ENCODE results near the gene PLK2.

PLK2 gene

DNA sequence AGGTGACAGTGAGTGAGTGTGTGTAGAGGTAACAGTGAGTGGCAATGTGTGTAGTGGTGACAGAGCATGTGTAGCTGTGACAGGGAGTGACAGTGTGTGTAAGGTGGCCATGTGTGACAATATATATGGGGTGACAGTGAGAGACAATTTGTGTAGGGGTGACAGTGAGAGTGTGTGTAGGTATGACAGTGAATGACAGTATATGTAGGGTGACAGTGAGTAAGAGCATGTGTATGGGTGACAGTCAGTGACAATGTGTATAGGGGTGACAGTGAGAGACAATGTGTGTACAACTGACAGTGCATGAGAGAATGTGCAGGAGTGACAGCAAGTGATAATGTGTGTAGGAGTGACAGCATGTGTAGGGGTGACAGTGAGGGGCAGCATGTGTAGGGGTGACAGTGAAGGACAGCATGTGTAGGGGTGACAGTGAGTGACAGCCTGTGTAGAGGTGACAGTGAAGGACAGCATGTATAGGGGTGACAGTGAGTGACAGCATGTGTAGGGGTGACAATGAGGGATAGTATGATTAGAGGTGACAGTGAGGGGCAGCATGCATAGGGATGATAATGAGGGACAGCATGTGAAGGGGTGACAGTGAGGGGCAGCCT, 21.3 kb upstream of the PLK2 start:
- DNase-seq (ENCODE audit: low read depth, low spot score), result no peak

DNA sequence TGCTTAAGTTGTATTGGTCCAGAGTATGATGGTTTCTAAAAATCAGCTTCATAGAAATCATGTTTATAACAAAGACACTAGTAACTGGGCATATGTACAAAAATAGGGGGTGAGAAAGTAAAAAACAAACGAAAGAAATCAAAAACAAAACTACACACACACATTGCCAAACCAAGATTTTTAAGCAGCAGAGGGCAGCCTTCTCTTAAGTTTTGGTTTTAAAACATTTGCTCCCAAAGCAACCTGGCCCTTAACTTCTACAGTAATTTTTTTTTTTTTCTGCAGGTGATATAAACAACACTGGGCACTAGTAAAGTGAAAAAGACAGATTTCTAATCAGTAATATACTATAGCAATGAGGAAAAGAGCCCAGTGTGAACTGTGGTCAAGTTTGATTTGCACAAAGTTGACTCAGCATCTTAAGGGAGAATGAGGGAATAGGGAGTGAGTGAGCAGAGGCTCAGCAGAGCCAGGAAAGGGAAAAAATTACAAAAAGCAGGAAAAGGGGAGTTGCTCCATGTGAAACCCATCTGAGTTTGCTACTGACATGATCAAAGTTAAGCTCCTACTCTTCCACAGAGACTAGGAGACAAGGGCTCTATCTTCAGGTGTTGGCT, 18.0 kb upstream of the PLK2 start:
- DNase-seq (ENCODE audit: low read depth, low spot score), result no peak

DNA sequence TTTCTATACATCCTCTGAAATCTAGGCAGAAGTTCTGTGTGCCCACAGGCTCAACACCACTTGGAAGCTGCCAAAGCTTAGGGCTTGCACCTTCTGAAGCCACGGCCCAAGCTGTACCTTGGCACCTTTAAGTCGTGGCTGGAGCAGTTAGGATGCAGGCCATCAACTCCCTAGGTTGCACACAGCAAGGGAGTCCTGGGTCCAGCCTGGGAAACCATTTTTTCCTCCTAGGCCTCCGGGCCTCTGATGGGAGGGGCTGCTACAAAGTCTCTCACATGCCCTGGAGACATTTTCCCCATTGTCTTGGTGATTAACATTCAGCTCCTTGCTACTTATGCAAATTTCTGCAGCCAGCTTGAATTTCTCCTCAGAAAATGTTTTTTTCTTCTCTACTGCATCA, 15.5 kb upstream of the PLK2 start:
- no peak for DNase-seq (ENCODE audit: low read depth, low spot score)

DNA sequence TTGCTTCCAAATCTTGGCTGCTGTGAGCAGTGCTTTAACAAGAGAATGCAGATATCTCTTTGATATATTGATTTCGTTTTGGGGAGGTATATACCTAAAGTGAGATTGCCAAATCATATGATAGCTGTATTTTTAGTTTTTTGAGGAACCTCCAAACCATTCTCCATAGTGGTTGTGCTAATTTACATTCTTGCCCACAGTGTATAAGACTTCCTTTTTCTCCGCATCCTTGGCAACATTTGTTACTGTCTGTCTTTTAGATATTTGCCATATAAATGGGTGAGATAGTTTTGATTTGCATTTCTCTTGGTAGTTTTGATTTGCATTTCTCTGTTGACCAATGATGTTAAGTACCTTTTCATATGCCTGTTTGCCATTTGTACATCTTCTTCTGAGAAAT, 10.0 kb upstream of the PLK2 start:
- DNase-seq (ENCODE audit: low read depth, low spot score), result no peak

DNA sequence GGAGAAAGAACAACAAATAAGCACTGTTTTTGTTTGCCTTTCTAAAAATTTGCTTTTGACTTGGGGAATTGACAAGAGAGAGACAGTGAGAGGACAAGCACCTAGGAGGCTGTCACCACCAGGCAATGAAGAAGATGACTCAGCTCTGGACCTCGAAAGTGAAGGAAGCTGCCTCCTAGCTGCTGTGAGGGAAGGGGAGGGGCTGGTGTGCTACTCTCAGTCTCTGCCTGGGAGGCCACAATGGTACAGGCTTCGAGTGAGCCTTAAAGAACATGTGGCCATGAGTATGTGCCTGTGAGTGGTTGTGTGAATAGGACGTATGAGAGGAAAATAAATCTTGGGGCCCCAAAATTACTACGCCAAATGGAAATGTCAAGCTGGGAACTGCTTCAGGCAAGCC, 7.1 kb upstream of the PLK2 start:
- no peak for DNase-seq (ENCODE audit: low read depth, low spot score)

DNA sequence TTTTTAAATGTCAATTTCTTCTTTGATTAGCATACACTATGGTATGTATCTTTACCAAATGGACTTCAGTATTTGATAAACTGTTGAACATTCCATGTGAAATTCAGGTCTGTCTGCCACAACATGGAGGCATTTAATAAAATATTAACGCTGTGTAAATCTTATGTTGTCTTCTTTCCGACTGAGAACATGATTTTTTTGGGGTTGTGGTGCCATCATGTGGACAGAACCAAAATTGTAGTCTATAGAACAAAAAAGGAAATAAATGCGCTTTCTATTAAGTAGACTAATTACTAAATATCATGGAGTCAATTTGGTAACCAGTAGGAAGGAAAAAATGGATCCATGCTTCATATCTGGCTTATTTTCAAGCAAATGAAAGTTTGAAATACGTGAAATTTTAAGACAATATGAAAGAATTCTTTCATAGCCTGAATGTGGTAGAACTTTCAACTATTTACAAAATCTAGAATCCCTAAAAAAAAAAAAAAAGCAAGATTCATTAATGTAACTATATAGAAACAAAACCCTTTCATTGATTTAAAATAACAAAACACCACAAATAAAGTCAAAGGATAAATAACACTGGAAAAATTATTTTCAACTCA, 2.8 kb upstream of the PLK2 start:
- no peak for DNase-seq (ENCODE audit: low read depth, low spot score)

DNA sequence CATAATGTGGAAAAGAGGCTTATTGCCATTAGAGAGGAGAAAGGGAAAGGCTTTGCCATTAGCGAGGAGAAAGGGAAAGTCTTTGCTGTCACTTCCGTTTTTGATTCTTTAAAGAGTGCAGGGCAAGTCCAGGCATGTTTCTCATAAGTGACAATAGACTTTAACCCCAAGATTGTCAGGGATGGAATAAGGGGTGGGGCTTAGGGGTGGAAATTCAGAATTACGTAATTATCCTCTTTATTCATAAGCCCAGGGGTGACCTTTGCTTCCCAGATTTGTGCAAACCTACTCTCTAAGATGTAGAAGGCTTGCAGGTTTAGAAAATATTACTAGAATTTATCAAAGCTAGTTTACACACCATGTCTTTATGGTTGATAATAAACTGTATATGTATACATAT, 2.3 kb upstream of the PLK2 start:
- DNase-seq (ENCODE audit: low read depth, low spot score), result no peak

DNA sequence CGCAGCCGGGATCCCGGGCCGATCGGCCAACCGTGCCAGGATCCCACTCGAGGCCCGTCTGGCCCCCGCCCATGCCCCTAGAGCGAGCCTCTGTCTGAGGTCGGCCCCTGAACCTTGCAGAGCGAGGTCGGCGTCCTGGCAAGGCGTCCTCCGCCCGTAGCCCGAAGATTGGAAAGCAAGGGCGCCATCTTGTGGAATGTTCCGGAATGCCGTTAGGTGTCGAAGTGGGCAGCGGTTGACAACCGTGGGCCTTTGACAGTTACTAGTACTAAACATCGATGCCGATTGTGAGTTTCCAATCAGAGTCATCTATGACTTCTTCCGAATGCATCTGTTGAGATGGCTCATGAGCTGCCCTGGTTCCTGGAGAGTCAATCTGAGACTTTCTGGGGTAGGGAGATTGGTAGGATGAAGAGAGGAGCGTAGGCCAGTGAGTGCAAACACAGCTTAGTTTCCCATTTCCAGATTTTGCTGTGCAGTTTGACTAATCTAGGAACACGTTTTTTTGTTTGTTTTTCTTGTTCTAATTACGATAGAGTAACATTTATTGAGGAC, 923 bp upstream of the PLK2 start:
- DNase-seq (ENCODE audit: low read depth, low spot score), result peak; percentile 82

DNA sequence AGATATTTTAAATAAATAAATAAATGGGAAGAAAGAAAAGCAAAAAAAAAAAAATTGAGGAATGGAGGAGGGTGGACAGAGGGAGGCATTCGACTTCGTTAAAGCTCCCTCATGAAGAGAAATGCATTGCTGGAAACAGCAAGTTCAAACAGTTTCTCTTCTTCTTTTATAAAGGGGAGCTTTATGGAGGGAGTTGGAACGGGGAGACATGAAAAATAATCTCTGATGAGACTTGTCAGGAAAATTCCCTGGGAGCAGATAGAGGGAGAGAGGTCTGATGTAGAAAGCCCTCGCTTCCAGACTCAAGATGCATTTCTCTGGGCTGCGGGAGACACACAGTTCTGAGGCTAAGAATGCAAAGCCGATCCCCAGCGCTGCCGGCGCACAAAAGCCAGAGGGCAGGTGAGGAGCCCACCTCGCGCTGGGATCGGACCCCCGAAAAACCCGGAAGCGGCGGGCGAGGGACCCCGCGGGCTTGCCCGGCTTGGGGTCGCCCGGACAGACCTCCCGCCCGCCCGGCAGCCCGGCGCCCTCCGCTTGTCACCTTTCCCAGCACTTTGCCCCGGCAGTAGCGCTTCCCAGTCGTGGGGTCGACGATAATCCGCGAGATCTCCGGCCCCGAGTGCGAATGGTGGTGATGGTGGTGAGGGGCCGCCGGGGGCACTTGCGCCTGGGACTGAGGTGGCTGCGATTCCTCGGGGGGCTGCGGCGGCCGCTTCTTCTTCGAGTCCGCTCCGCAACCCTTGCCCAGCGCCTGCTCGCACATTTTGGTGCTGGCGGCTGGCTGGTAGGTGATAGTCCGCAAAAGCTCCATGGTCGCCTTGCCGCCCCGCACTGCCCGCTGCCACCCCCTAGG, 512 bp downstream of the PLK2 start:
- DNase-seq (ENCODE audit: low read depth, low spot score), result no peak

DNA sequence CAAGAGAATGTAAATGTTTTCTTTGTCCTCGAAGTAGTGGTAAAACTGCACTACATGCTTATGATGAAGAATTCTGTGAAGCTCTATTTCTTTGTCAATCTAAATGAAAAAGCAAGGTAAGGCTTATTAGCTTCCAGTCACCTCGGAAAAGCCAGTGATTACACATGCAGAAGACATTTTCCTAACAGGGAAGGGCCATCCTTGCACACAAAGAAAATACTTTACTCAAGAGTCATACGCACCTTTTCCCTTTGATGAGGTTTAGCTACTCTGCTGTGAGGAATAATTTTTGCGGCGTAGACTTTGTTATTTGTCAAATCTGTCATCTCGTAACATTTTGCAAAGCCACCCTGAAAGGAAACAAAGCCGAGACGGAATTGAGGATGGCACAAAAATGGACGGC, 1.1 kb downstream of the PLK2 start:
- DNase-seq (ENCODE audit: low read depth, low spot score), result no peak

DNA sequence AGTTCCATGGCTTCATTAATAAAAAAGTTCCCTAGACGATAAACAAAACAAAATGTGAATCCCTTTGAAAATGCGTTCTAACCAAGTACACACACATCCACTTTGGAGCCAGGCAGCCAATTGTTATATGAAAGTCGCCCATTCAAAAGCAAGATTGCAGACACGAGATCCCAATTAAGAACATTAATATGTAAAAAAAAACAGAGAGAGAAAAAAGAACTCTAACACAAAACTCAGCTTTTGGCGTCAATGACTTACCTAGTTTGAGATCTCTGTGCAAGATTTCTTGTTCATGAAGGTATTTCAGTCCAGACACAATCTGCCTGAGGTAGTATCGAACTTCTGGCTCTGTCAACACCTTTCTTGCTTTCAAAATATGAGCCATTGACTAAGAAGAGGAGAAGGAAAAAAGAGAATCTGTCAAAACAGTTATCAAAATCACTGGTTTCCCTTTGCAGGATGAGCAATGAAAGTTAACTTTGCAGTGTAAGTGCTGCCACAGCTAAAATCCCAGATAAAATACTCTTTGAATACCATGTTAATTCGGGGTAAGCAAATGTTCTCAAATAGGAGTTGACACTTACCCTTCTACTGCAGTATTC, 1.6 kb downstream of the PLK2 start:
- no peak for DNase-seq (ENCODE audit: low read depth, low spot score)

DNA sequence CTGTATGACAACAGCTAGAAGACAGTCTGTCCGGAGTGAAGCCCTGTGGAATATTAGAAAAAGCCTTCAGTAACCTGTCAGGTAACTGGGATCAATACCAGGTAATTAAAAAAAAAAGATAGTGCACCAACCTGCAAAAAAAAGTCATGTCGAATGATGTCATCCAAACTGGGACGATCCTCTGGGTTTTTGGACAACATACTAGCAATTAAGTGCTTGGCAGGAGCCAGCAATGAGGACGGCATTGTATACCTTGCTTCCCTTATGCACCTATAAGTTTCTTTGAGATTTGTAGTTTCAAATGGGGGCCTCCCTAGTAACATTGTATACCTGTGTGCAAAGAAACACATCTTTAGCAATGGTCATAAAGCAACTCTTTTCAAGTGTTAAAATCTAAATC, 2.8 kb downstream of the PLK2 start:
- DNase-seq (ENCODE audit: low read depth, low spot score), result no peak

DNA sequence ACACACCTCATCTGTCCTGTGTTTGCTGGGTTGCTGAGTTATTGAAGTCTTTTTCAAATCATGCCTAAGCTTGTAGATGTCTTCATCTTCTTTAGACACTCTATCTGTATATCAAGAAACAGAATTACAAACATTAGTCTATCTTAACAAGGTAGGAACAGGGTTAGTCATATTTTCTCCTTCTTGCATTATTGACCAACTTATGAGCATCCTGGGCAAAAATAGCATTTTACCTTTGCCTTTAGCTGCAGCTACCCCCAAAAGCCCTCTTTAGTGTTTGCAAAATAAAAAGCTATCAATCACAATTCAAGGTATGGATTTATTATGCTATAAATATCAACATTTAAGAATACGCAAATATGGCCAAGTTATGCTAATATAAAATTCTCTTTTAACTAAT, 3.4 kb downstream of the PLK2 start:
- DNase-seq (ENCODE audit: low read depth, low spot score), result no peak

DNA sequence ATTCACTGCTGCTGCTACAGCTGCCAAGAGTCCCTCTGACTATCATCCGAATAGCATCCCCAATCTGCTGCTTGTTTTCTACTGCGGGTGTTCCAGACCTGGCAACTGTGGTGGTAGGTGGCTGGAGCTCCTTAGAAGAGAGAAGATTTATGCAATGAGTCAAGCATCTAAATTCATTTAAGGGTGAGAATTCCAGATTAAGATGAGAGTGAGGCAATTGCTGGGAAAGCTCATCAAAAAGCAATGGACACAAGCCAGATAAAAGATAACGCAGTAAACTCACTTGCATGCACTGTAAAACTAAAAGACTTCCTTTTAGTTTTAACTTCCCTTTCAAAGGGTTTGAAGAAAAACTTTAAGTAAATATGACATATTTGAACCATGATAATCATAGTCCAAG, 3.9 kb downstream of the PLK2 start:
- DNase-seq (ENCODE audit: low read depth, low spot score), result no peak

DNA sequence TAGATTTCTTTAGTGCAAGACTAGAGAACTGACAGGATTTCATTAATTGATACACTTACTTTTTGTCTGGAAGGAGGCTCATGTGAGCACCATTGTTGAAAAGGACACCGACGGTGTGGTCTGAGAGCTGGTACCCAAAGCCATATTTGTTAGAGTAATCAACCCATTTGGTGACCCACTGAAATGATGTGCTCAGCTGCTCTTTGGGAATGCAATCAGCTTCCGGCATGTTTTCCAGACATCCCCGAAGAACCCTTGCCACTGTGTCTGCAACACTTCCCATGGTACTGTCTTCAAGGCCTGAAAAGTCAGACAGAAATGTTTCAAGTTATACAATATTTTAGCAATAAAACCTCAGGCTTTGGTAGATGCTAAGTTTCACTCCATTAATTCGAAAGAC, 4.4 kb downstream of the PLK2 start:
- no peak for DNase-seq (ENCODE audit: low read depth, low spot score)

DNA sequence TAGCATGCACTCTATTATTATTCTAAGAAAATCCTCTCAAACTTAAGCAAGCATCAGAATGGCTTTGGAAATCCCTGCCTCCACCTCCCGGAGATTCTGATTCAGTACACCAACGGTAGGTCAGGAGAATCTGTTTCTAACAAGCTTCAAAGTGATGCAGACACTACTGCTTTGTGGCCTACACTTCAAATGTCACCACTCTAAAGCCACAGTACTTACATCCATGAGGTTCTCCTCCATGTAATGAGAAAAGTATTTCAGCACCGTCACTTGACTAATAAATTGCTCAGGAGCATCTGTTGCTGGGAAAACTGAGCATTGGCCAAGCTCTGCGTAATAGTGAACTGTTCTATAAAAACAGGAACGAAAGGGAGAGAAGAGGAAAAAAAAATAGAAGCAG, 4.8 kb downstream of the PLK2 start:
- no peak for DNase-seq (ENCODE audit: low read depth, low spot score)

DNA sequence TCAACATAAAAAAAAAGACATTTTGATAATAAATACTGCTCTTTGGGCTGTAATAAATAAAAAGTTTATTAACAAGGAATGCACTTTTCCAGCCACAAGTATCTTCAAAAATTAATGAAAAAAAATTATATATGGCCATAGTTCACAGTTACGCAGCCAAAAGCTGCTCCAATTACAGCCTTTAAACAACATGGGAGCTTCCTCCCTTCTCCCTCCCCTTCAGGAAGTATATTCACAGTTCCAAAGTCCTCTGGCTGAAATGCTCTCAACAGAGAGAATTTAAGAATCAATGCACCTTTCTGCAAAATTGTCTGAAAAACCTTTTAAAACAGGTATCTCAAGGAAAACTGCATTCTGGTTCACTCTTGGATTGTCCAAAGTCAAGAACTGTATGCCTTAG, 5.9 kb downstream of the PLK2 start:
- no peak for DNase-seq (ENCODE audit: low read depth, low spot score)

DNA sequence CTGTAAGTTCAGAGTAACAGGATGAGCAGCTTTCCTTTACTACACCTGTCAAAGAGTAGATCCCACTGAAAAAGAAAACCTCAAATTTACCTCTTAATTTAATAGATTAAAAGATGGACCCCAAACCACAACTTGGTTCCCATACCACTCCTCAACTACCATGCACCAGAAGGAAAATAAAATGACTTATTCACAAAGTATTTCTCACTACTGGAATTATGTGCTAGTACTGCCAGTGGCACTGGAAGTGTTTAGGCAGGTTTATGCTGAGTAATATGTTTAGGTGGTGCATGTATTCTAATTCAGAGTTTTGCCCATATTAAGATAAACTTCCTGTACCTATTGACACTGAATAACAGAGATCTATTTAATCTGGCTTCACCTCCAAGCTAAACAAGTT, 6.6 kb downstream of the PLK2 start:
- no peak for DNase-seq (ENCODE audit: low read depth, low spot score)

DNA sequence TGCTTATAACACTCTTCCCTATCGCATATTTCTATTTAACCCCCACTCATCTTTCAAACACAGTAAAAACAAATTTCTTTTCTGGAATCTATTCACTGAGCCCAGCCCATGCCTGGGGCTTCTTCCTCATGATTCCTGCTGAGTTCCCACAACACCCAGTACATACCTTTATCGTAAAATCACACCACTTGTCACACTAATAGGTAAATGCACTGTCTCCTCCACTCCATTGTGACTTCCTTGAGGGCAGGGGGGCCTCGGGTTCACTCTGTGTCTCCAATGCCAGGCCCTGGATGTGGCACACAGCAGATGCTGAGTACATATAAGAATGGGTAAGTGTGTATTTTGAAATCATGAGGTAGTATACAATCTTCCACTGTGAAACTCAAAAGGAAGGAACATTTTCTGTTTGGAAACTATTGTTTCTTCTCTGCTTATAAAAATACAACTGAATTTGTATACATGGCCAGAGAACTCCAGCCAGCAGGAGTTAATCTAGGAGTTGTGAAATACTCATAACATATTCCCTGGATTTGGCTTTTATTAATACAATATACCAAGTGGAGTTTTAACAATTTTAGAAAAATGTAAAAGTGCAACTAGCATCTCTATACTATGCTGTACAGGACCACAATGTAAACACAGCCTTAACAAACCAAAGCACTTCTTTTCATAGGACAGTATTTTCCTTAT, 7.2 kb downstream of the PLK2 start:
- DNase-seq (ENCODE audit: low read depth, low spot score), result no peak

DNA sequence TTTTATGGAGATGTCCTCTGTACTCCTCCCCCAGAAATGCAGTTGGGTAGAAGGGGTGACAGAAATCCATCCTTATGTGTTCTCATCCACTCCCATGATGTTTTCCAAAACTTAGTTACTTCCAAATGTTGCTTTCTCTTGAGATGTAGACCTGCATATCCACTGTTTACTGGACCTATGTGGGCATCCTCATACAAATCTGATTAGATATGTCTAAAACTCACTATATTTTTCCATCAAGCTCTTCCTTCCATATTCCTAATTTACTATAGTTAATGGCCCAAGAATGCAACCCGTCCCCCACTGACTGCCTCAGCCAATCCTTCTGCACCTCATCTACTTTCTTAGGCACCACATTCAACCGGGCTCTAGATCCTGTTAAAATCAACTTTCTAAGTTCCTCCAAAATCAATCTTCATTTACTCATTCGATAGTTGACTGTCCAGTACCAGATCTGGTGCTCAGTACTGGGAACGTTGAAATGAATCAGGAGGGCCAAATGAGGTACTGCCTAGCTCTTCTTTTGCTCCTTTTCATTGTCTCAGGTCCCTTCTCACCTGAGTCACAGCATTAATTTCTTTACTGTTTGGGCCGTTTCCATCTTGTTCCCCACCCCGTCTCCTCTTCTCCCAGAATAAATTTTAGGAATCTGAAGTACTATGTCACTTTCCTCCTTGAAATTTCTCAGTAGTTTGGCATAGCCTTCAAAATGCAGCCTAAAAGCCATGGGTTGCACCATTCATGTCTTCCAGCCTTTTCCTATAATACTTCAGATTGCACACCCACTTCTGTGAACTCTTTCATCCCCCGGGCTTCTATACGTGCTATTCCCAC, 7.9 kb downstream of the PLK2 start:
- DNase-seq (ENCODE audit: low read depth, low spot score), result no peak

Measured in activated naive CD8-positive, alpha-beta T cell treated with anti-CD3 and anti-CD28 coated beads, Interleukin-2, amount 50 U/mL, for 16 hours (primary cell).